GM19035 (cell line): ENCODE results near the gene ARL5A.
A peak's percentile ranks its signal among the peaks of the same experiment; 100 is the strongest.

Experiments used
- ATAC-seq: cut with Tn5 transposase; IDR thresholded peaks from one replicate; pipeline ENCODE4 v1.9.1; 2021; ENCODE audit not compliant: unreplicated experiment

Gene ARL5A

GRCh38 chr2:151769606-151770005 lies 58.6 kb downstream of the ARL5A start:
- no peak for ATAC-seq

- no peak for ATAC-seq
Measured at GRCh38 chr2:151767536-151767935, 60.7 kb downstream of the ARL5A start.

GRCh38 chr2:151766437-151767153 lies 61.6 kb downstream of the ARL5A start:
- ATAC-seq = peak; percentile 40

GRCh38 chr2:151765760-151766410 lies 62.3 kb downstream of the ARL5A start:
- ATAC-seq = no peak

- ATAC-seq = no peak
Measured at GRCh38 chr2:151762694-151763093, 65.5 kb downstream of the ARL5A start.

- no peak for ATAC-seq
Measured at GRCh38 chr2:151761687-151762086, 66.5 kb downstream of the ARL5A start.

- ATAC-seq = no peak
Measured at GRCh38 chr2:151761193-151761592, 67.0 kb downstream of the ARL5A start.

GRCh38 chr2:151760139-151760650 lies 68.0 kb downstream of the ARL5A start:
- ATAC-seq = no peak

- no peak for ATAC-seq
Measured at GRCh38 chr2:151758744-151759143, 69.5 kb downstream of the ARL5A start.

- no peak for ATAC-seq
Measured at GRCh38 chr2:151757861-151758260, 70.4 kb downstream of the ARL5A start.

GRCh38 chr2:151756820-151757219 lies 71.4 kb downstream of the ARL5A start:
- no peak for ATAC-seq

- ATAC-seq = no peak
Measured at GRCh38 chr2:151754253-151754897, 73.8 kb downstream of the ARL5A start.

GRCh38 chr2:151753540-151753939 lies 74.7 kb downstream of the ARL5A start:
- ATAC-seq = no peak
